Pancreas (tissue), 10 donors: ENCODE measurements around the gene BHLHE23. TPM values are rescaled to one million over a fixed set of nuclear protein-coding genes. Genes with fewer than 3 reads are reported as not detected.

Experiments used
- ATAC-seq, 4 donors: fragments of 200-7000 bp; cut with Tn5 transposase; one replicate each; pipeline versions ENCODE4 v1.8.0 to v1.9.1; 2020; ENCODE audit warnings: mild to moderate bottlenecking in 4 of 4, moderate library complexity in 4 of 4
- DNase-seq, 6 donors: peaks; one replicate each; pipeline ENCODE4 v3.0.0-alpha.2; 2020
- FAIRE-seq: peaks from 2 replicates; lab custom pipeline; 2012; peaks lifted over from hg19 to GRCh38; lab: Jason Lieb, UNC
- H3K27ac ChIP-seq, 4 donors: fragments of 200-600 bp; sonication (generic); 1 replicate in 3 of 4; 2 replicates in 1 of 4; pipeline versions ENCODE4 v1.5.0 to v1.8.0; 2020
- H3K27me3 ChIP-seq, 4 donors: fragments of 200-600 bp; one replicate each; pipeline ENCODE4 v1.8.0; 2021
- H3K36me3 ChIP-seq, 3 donors: fragments of 200-600 bp; sonication (generic) in 1 of 3; one replicate each; pipeline versions ENCODE4 v1.5.0 to v1.8.0; 2020 to 2021
- H3K4me1 ChIP-seq, 3 donors: fragments of 200-600 bp; one replicate each; pipeline ENCODE4 v1.8.0; 2021
- H3K4me3 ChIP-seq, 4 donors: fragments of 200-600 bp; sonication (generic) in 2 of 4; one replicate each; pipeline versions ENCODE4 v1.5.0 to v1.8.0; 2020 to 2021
- H3K9me3 ChIP-seq, 4 donors: fragments of 200-600 bp; one replicate each; pipeline ENCODE4 v1.8.0; 2021
- CTCF ChIP-seq, 4 donors: fragments of 200-600 bp; sonication (generic) in 3 of 4; IDR thresholded peaks; one replicate each; pipeline versions ENCODE4 v1.5.0 to v1.8.0; 2021; ENCODE audit warnings: antibody characterized with exemption in 4 of 4
- WGBS, 2 donors: extraction: QIAGEN DNeasy Blood & Tissue Kit; methylation state at CpG; one replicate each; pipeline ENCODE4 v1.1.7; 2013; 5-methylcytosine and 5-hydroxymethylcytosine counted together
- intact Hi-C, 3 donors: fragments of 100-400 bp; cut with DNase I; formaldehyde crosslinking; loops; one replicate each; pipeline versions ENCODE4 v1.11.1 to v1.14.2; 2022
- polyA plus RNA-seq, 2 donors: library from polyadenylated mRNA; stranded (reverse); fragments of 200-250 nt; gene quantifications; one replicate each; pipeline ENCODE4 v1.2.3, GENCODE V29; 2013
- total RNA-seq, 6 donors: library from RNA; stranded (reverse); fragmentation: NEBNext Ultra II Directional in 4 of 6; extraction: Animal tissue kit (Norgen Biotek cat#: 25700) in 4 of 6; gene quantifications; one replicate each; pipeline versions ENCODE4 v1.2.1 to v1.2.4, GENCODE V29; 2021 to 2023
- donor health status: healthy with polysubstance abuse.
- donor health status: DM: no; HTN: no; CAD: no; lungs with moderate emphysema.
- donor health status: DM: no; HTN: no; CAD: no.
- donor health status: control.
- donor health status: control.
- donor health status: Bipolar disorder and iron deficiency.
- donor health status: DM: yes; HTN: yes; CAD: no.
- donor health status: DM: no; HTN: no; CAD: no.
- donor health status: DM: no; HTN: no; CAD: no.
- donor health status: DM: yes; HTN: yes; CAD: no.

Gene BHLHE23
- total and polyA plus RNA-seq, 8 donors, result not detected

- WGBS, 2 donors, result 4 to 5% methylated on average over 23 to 24 of the region's 24 CpGs
- peak in 1 of 6 donors; percentile 58 for DNase-seq
- no peaks in the 10 kb centered on the region for H3K4me1 ChIP-seq
- H3K27ac ChIP-seq, result no peak overlapping the region
- intact Hi-C loops, result loop anchor here in 1 of 3 donors (5.0 kb wide), 1 partner anchor 110 kb away; no protein-coding TSS in a partner anchor
- peaks cover 0 to 78% (median 17%) of the 10 kb centered on the region in 4 donors for H3K27me3 ChIP-seq
- H3K36me3 ChIP-seq, result no peaks in the 10 kb centered on the region
- no peak for ATAC-seq
- TF ChIP-seq CTCF (IDR thresholded peaks at IDR 0.05), result no peak
- FAIRE-seq, result no peak
- H3K4me3 ChIP-seq, result no peak overlapping the region
- no peaks in the 10 kb centered on the region for H3K9me3 ChIP-seq
These were observed 539 bp upstream of the BHLHE23 start for GRCh38 chr20:63007360-63007645.

- peak in 1 of 6 donors; percentile 47 for DNase-seq
- H3K4me1 ChIP-seq, result no peaks in the 10 kb centered on the region
- ATAC-seq, result no peak
- intact Hi-C loops, result loop anchor here in 1 of 3 donors (5.0 kb wide), 1 partner anchor 109 kb away; no protein-coding TSS in a partner anchor
- peaks cover 0 to 66% (median 17%) of the 10 kb centered on the region in 4 donors for H3K27me3 ChIP-seq
- WGBS, 2 donors, result 3% methylated on average over 83 to 90 of the region's 90 CpGs
- FAIRE-seq, result no peak
- H3K27ac ChIP-seq, result no peak overlapping the region
- no peak for TF ChIP-seq CTCF (IDR thresholded peaks at IDR 0.05)
- H3K4me3 ChIP-seq, result no peak overlapping the region
- H3K9me3 ChIP-seq, result no peaks in the 10 kb centered on the region
- no peaks in the 10 kb centered on the region for H3K36me3 ChIP-seq
These were observed 763 bp downstream of the BHLHE23 start for GRCh38 chr20:63005862-63006539.

GRCh38 chr20:63005365-63005861, 1.4 kb downstream of the BHLHE23 start:
- Histone ChIP-seq H3K4me1 (no peaks in the 10 kb centered on the region), H3K9me3 (no peaks in the 10 kb centered on the region), H3K27me3 (peaks cover 0 to 64% (median 17%) of the 10 kb centered on the region in 4 donors), H3K27ac (no peak overlapping the region), H3K36me3 (no peaks in the 10 kb centered on the region), H3K4me3 (no peak overlapping the region)
- no peak for TF ChIP-seq CTCF (IDR thresholded peaks at IDR 0.05)
- 4 to 5% methylated on average over 43 of the region's 43 CpGs for WGBS, 2 donors
- DNase-seq, result peak in 2 of 6 donors; percentile 10 to 68
- FAIRE-seq, result no peak
- intact Hi-C loops, result loop anchor here in 1 of 3 donors (5.0 kb wide), 1 partner anchor 108 kb away; no protein-coding TSS in a partner anchor
- no peak for ATAC-seq

GRCh38 chr20:63004607-63005364, 2.0 kb downstream of the BHLHE23 start:
- FAIRE-seq, result no peak
- Histone ChIP-seq H3K27me3 (peaks cover 0 to 61% (median 16%) of the 10 kb centered on the region in 4 donors), H3K4me3 (no peak overlapping the region), H3K4me1 (no peaks in the 10 kb centered on the region), H3K36me3 (no peaks in the 10 kb centered on the region), H3K9me3 (no peaks in the 10 kb centered on the region), H3K27ac (no peak overlapping the region)
- no peak for TF ChIP-seq CTCF (IDR thresholded peaks at IDR 0.05)
- peak in 2 of 6 donors; percentile 9 to 51 for DNase-seq
- ATAC-seq, result no peak
- intact Hi-C loops, result loop anchor here in 1 of 3 donors (5.0 kb wide), 2 partner anchors 107 to 117 kb away; no protein-coding TSS in a partner anchor
- 3 to 4% methylated on average over 51 to 53 of the region's 53 CpGs for WGBS, 2 donors
